OCI-LY1 (cell line): ENCODE results near the gene NEDD4L.

Experiments used
- H2AFZ ChIP-seq: fragments of 200-600 bp; sonication (generic), shearing (Covaris generic); 2 replicates; pipeline ENCODE4 v1.6.0; 2014; ENCODE audit warnings: antibody characterized with exemption, mild to moderate bottlenecking, low read length
- H3F3A ChIP-seq: fragments of 200-600 bp; sonication (generic), shearing (Covaris generic); 2 replicates; pipeline ENCODE4 v1.6.0; 2014; ENCODE audit warnings: mild to moderate bottlenecking, antibody characterized with exemption, low read length, moderate library complexity; ENCODE audit not compliant: insufficient read depth
- H3K27ac ChIP-seq: fragments of 200-600 bp; sonication (generic); 2 replicates; pipeline ENCODE4 v1.5.1; 2014; ENCODE audit warnings: low read length, mixed run types, mild to moderate bottlenecking, low read depth; ENCODE audit not compliant: poor library complexity, severe bottlenecking
- H3K27me3 ChIP-seq: fragments of 200-600 bp; sonication (generic); 2 replicates; pipeline ENCODE4 v1.6.0; 2014; ENCODE audit warnings: antibody characterized with exemption, mild to moderate bottlenecking, low read length, moderate library complexity; ENCODE audit not compliant: insufficient read depth
- H3K36me3 ChIP-seq: fragments of 200-600 bp; sonication (generic); 2 replicates; pipeline ENCODE4 v1.6.1; 2014; ENCODE audit warnings: mild to moderate bottlenecking, antibody characterized with exemption, low read length, moderate library complexity, mixed read lengths; ENCODE audit not compliant: insufficient read depth
- H3K4me1 ChIP-seq: fragments of 200-600 bp; sonication (generic); 2 replicates; pipeline ENCODE4 v1.5.1; 2014; ENCODE audit warnings: mild to moderate bottlenecking, low read length, moderate library complexity; ENCODE audit not compliant: insufficient read depth, severe bottlenecking
- H3K4me2 ChIP-seq: fragments of 200-600 bp; sonication (generic), shearing (Covaris generic); 2 replicates; pipeline ENCODE4 v1.6.1; 2014; ENCODE audit warnings: low read length
- H3K4me3 ChIP-seq: fragments of 200-600 bp; sonication (generic); 2 replicates; pipeline ENCODE4 v1.5.1; 2014; ENCODE audit warnings: low read length, low read depth, mild to moderate bottlenecking, mixed read lengths; ENCODE audit not compliant: poor library complexity, severe bottlenecking
- H3K79me2 ChIP-seq: fragments of 200-600 bp; shearing (Covaris generic); 2 replicates; pipeline ENCODE4 v1.6.1; 2016; ENCODE audit warnings: mixed run types, low read length, mixed read lengths; ENCODE audit not compliant: insufficient read depth
- H3K9ac ChIP-seq: fragments of 200-600 bp; sonication (generic), shearing (Covaris generic); 2 replicates; pipeline ENCODE4 v1.6.1; 2014; ENCODE audit warnings: mild to moderate bottlenecking, low read length, mixed read lengths
- H3K9me2 ChIP-seq: fragments of 200-600 bp; sonication (generic), shearing (Covaris generic); 2 replicates; pipeline ENCODE4 v1.6.1; 2014; ENCODE audit warnings: low read depth, mild to moderate bottlenecking, low read length, mixed read lengths
- H3K9me3 ChIP-seq: fragments of 200-600 bp; shearing (Covaris generic); 2 replicates; pipeline ENCODE4 v1.6.1; 2014; ENCODE audit warnings: low read length, mixed read lengths
- H4K20me1 ChIP-seq: fragments of 200-600 bp; sonication (generic), shearing (Covaris generic); 2 replicates; pipeline ENCODE4 v1.6.0; 2016; ENCODE audit warnings: mild to moderate bottlenecking, low read length; ENCODE audit not compliant: insufficient read depth
- CTCF ChIP-seq: fragments of 200-600 bp; sonication (generic), shearing (Covaris generic); IDR thresholded peaks from 2 replicates; pipeline ENCODE4 v1.5.1; 2017; ENCODE audit warnings: mild to moderate bottlenecking, antibody characterized with exemption, low read length, moderate library complexity, mixed read lengths
- EZH2 ChIP-seq: fragments of 200-600 bp; sonication (generic), shearing (Covaris generic); IDR thresholded peaks from 2 replicates; pipeline ENCODE4 v1.8.0; 2017; ENCODE audit warnings: borderline replicate concordance, mixed run types, mild to moderate bottlenecking, antibody characterized with exemption, low read length, moderate library complexity, mixed read lengths

The NEDD4L gene

DNA sequence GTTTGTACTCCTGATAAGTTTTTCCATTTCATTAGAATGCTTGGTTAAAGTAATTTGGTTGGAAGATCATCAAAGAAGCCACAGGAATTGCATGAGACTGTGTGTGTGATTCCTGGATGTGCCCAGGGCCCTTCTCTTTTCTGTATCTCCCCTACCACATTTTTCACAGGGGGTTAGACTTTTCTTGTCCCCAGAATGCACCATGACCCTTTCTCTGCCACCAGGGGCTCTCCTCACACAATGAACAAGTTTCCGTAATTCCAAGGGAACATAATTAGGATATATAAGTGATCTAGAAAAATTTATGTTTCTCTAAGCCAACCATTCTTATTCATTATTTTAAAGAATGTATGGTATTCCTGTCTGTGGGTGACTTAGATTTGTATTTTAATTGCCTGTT is 291.8 kb downstream of the NEDD4L start:
- Histone ChIP-seq H2AFZ (no peak overlapping the region), H3K9ac (no peak overlapping the region), H3K36me3 (no peaks in the 10 kb centered on the region), H4K20me1 (no peaks in the 10 kb centered on the region), H3K9me3 (no peaks in the 10 kb centered on the region), H3K4me3 (no peak overlapping the region), H3F3A (no peaks in the 10 kb centered on the region), H3K27me3 (no peaks in the 10 kb centered on the region), H3K4me2 (no peak overlapping the region), H3K27ac (no peak overlapping the region), H3K9me2 (no peaks in the 10 kb centered on the region), H3K79me2 (no peaks in the 10 kb centered on the region), H3K4me1 (no peaks in the 10 kb centered on the region)
- TF ChIP-seq CTCF (no peak), EZH2 (no peak)

GRCh38 chr18:58336605-58337004 is 292.6 kb downstream of the NEDD4L start:
- no peak for TF ChIP-seq CTCF
- TF ChIP-seq EZH2, result no peak
- H2AFZ ChIP-seq, result no peak overlapping the region
- H3K4me2 ChIP-seq, result no peak overlapping the region
- H3K79me2 ChIP-seq, result no peaks in the 10 kb centered on the region
- H3K9me3 ChIP-seq, result no peaks in the 10 kb centered on the region
- no peaks in the 10 kb centered on the region for H3K27me3 ChIP-seq
- H4K20me1 ChIP-seq, result no peaks in the 10 kb centered on the region
- H3K4me1 ChIP-seq, result no peaks in the 10 kb centered on the region
- H3K36me3 ChIP-seq, result no peaks in the 10 kb centered on the region
- H3K4me3 ChIP-seq, result no peak overlapping the region
- no peak overlapping the region for H3K27ac ChIP-seq
- no peak overlapping the region for H3K9ac ChIP-seq
- H3F3A ChIP-seq, result no peaks in the 10 kb centered on the region
- no peaks in the 10 kb centered on the region for H3K9me2 ChIP-seq

DNA sequence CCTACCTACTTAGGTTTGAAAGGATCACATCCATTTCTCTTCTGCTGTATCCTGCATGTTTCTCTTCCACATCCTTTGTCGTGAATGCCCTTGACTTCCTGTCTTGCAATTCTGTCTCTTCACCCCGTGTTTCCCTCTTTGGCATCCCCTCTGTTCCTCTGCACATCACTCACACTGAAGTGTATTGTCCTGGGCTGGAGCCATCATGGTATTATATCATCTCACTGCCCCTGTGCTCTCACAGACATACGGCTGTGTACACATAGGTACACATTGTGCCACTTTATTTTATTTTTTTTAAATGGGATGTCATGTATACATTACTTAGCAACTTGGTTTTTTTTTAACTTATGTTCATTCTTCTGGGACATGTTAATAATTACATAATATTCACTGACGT is 293.3 kb downstream of the NEDD4L start:
- Histone ChIP-seq H2AFZ (no peak overlapping the region), H3K9me2 (no peaks in the 10 kb centered on the region), H3K79me2 (no peaks in the 10 kb centered on the region), H3K4me3 (no peak overlapping the region), H3K9ac (no peak overlapping the region), H3K4me2 (no peak overlapping the region), H3K27ac (no peak overlapping the region), H4K20me1 (no peaks in the 10 kb centered on the region), H3F3A (no peaks in the 10 kb centered on the region), H3K36me3 (no peaks in the 10 kb centered on the region), H3K9me3 (no peaks in the 10 kb centered on the region), H3K27me3 (no peaks in the 10 kb centered on the region), H3K4me1 (no peaks in the 10 kb centered on the region)
- TF ChIP-seq CTCF (no peak), EZH2 (no peak)
